Transverse colon (tissue), 4 donors: ENCODE results near the gene CNTNAP2. TPM values are rescaled to one million over a fixed set of nuclear protein-coding genes. Genes with fewer than 3 reads are reported as not detected.

ENCODE experiments used
- DNase-seq: peaks from one replicate; pipeline ENCODE4 v3.0.0-alpha.2; 2019
- H3K27ac ChIP-seq, 4 donors: fragments of 200-600 bp; sonication (generic); 2 replicates each; pipeline ENCODE4 v1.5.1; 2016 to 2018; ENCODE audit warnings: inconsistent platforms in 4 of 4
- H3K27me3 ChIP-seq: fragments of 200-600 bp; sonication (generic); 2 replicates; pipeline ENCODE4 v1.5.1; 2017; ENCODE audit warnings: inconsistent platforms
- H3K36me3 ChIP-seq, 4 donors: fragments of 200-600 bp; sonication (generic); 2 replicates each; pipeline ENCODE4 v1.5.1; 2017 to 2019; ENCODE audit warnings: inconsistent platforms in 4 of 4
- H3K4me1 ChIP-seq, 4 donors: fragments of 200-600 bp; sonication (generic); 2 replicates each; pipeline ENCODE4 v1.5.1; 2017 to 2020; ENCODE audit warnings: inconsistent platforms in 4 of 4
- H3K4me3 ChIP-seq, 4 donors: fragments of 200-600 bp; sonication (generic); 1 replicate in 1 of 4; 2 replicates in 3 of 4; pipeline versions ENCODE4 v1.5.1 to v1.6.1; 2017 to 2019; ENCODE audit warnings: inconsistent platforms in 4 of 4
- H3K9me3 ChIP-seq, 2 donors: fragments of 200-600 bp; sonication (generic); 2 replicates each; pipeline ENCODE4 v1.5.1; 2017 to 2019; ENCODE audit warnings: inconsistent platforms in 2 of 2
- EP300 ChIP-seq: sonication (generic); formaldehyde crosslinking; IDR thresholded peaks from one replicate; pipeline ENCODE4 v1.6.1; 2017; ENCODE audit warnings: antibody characterized with exemption, low read depth
- POLR2A ChIP-seq: fragments of 450-650 bp; IDR thresholded peaks from one replicate; pipeline ENCODE4 v1.6.1; 2016; ENCODE audit warnings: antibody characterized with exemption, mild to moderate bottlenecking, moderate library complexity
- POLR2AphosphoS5 ChIP-seq, 3 donors: sonication (generic); formaldehyde crosslinking; IDR thresholded peaks; one replicate each; pipeline ENCODE4 v1.6.1; 2016; ENCODE audit warnings: antibody characterized with exemption in 3 of 3
- WGBS, 2 donors: methylation state at CpG; one replicate each; pipeline ENCODE4 v1.1.5; 2018; ENCODE audit warnings: low coverage in 1 of 2; 5-methylcytosine and 5-hydroxymethylcytosine counted together
- in situ Hi-C, 4 donors: fragments of 200-750 bp; cut with MboI; loops; one replicate each; pipeline versions ENCODE4 v1.15.0 to v1.15.1; 2017; ENCODE audit warnings: low sequenced_read_pairs in 3 of 4, low pct_ligation_motif_present in 1 of 4, low pct_unique_long_range_greater_than_20kb in 1 of 4
- intact Hi-C: fragments of 100-400 bp; cut with DNase I; formaldehyde crosslinking; loops from one replicate; pipeline ENCODE4 v1.15.1; 2023; ENCODE audit warnings: low total_unique reads
- total RNA-seq, 4 donors: library from RNA; depleted of rRNA; stranded (reverse); fragments of >200 nt; gene quantifications; one replicate each; pipeline ENCODE4 v1.1.0, GENCODE V29; 2016
- TF ChIP-seq, protein P1 (sequence below), 5 experiments: fragments of 200-600 bp in 3 of 5; fragments of 450-650 bp in 2 of 5; sonication (generic) in 3 of 5; IDR thresholded peaks; 1 replicate in 2 of 5; 2 replicates in 3 of 5; pipeline ENCODE4 v1.5.1; 2016 to 2017; ENCODE audit warnings: antibody characterized with exemption in 5 of 5, inconsistent platforms in 3 of 5, mild to moderate bottlenecking in 2 of 5, moderate library complexity in 1 of 5

Gene CNTNAP2
- total RNA-seq, 4 donors from 2014 or later, result 0.60 to 2.9 (median 2.4) TPM

DNA sequence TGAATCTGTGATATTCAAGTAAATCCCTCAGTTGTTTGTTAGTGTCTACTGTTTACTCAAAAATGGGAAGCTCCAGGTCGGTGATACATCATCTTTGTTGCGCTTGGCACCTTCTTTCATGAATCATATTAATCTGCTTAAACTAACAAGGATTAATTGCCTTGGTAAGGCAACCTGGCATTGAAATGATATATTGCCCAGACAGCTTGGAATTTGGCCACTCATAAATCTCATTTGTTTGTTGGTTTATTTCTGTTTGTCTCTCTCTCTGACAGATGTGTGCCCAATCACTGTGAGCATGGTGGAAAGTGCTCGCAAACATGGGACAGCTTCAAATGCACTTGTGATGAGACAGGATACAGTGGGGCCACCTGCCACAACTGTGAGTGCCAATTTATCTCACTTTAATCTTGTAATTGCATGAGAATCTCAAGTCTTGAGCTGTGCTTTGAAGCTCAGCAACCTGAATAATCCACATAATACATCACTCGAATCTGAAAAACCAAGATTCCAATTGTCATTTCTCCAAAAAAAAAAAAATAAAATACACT, 1369.1 kb downstream of the CNTNAP2 start:
- intact Hi-C loops (no loop called here), in situ Hi-C loops (no loop called here)
- Histone ChIP-seq H3K4me3 (no peak overlapping the region), H3K27ac (no peak overlapping the region), H3K9me3 (no peaks in the 10 kb centered on the region), H3K36me3 (no peaks in the 10 kb centered on the region), H3K4me1 (no peaks in the 10 kb centered on the region), H3K27me3 (no peaks in the 10 kb centered on the region)
- 57 to 79% methylated on average over 3 to 4 of the region's 4 CpGs for WGBS, 2 donors
- TF ChIP-seq POLR2A, result no peak
- TF ChIP-seq, protein P1, sequence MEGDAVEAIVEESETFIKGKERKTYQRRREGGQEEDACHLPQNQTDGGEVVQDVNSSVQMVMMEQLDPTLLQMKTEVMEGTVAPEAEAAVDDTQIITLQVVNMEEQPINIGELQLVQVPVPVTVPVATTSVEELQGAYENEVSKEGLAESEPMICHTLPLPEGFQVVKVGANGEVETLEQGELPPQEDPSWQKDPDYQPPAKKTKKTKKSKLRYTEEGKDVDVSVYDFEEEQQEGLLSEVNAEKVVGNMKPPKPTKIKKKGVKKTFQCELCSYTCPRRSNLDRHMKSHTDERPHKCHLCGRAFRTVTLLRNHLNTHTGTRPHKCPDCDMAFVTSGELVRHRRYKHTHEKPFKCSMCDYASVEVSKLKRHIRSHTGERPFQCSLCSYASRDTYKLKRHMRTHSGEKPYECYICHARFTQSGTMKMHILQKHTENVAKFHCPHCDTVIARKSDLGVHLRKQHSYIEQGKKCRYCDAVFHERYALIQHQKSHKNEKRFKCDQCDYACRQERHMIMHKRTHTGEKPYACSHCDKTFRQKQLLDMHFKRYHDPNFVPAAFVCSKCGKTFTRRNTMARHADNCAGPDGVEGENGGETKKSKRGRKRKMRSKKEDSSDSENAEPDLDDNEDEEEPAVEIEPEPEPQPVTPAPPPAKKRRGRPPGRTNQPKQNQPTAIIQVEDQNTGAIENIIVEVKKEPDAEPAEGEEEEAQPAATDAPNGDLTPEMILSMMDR (IDR thresholded peaks at IDR 0.05), result no peak
- TF ChIP-seq POLR2AphosphoS5 (IDR thresholded peaks at IDR 0.05), result no peak
- no peak for TF ChIP-seq EP300
- no peak for DNase-seq

DNA sequence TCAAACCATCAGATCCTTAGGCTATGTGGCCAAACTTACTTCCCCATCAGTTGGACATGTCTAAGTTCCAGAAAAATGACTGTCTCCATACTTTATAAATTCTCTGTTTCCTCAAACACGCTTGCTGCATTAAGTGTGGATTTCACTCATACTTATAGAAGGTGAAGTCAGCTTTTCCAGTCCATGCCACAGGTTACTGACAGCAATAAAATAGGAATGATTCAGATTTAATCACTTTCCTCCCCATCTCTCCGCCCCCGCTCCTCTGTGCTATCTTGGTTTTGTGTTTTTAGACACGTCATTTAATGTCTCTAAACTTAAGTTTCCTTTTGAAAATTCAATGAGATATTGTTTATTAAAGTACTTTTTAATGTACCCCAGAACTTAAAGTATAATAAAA, 1376.0 kb downstream of the CNTNAP2 start:
- WGBS, 2 donors, result 85 to 88% methylated on average over 4 of the region's 4 CpGs
- in situ Hi-C loops (no loop called here), intact Hi-C loops (no loop called here)
- no peak for DNase-seq
- Histone ChIP-seq H3K4me3 (no peak overlapping the region), H3K27me3 (no peaks in the 10 kb centered on the region), H3K27ac (no peak overlapping the region), H3K9me3 (no peaks in the 10 kb centered on the region), H3K36me3 (no peaks in the 10 kb centered on the region), H3K4me1 (no peaks in the 10 kb centered on the region)
- TF ChIP-seq, protein P1 (IDR thresholded peaks at IDR 0.05), result no peak
- TF ChIP-seq EP300 (no peak), POLR2A (no peak), POLR2AphosphoS5 (IDR thresholded peaks at IDR 0.05) (no peak)

DNA sequence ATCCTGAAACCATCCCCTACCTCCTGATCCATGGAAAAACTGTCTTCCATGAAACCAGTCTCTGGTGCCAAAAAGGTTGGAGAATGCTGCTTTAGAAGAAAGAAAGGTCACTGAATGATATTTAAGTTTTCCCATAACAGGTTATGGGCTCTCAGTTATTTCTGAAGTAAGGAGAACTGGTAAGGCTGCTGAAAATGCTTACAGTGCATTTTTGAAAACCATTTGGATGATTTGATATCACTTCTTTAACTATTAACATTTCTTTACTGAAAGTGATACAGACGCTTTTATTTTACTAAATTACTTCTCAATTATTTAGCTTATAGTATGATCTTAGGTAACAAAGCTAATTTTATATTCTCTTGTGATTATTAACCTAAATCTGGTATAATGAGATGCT, 1379.6 kb downstream of the CNTNAP2 start:
- TF ChIP-seq EP300, result no peak
- TF ChIP-seq POLR2A, result no peak
- TF ChIP-seq POLR2AphosphoS5 (IDR thresholded peaks at IDR 0.05), result no peak
- TF ChIP-seq, protein P1 (IDR thresholded peaks at IDR 0.05), result no peak
- no peak for DNase-seq
- no peaks in the 10 kb centered on the region for H3K4me1 ChIP-seq
- no peaks in the 10 kb centered on the region for H3K36me3 ChIP-seq
- no peaks in the 10 kb centered on the region for H3K9me3 ChIP-seq
- no peaks in the 10 kb centered on the region for H3K27me3 ChIP-seq
- 67 to 90% methylated on average over 1 of the region's 1 CpG for WGBS, 2 donors
- intact Hi-C loops (no loop called here), in situ Hi-C loops (no loop called here)
- no peak overlapping the region for H3K4me3 ChIP-seq
- no peak overlapping the region for H3K27ac ChIP-seq

- 3 to 60% methylated on average over 1 of the region's 1 CpG for WGBS, 2 donors
- no peak for DNase-seq
- TF ChIP-seq EP300, result no peak
- TF ChIP-seq, protein P1 (IDR thresholded peaks at IDR 0.05), result no peak
- TF ChIP-seq POLR2AphosphoS5 (IDR thresholded peaks at IDR 0.05), result no peak
- no peak for TF ChIP-seq POLR2A
- H3K9me3 ChIP-seq, result no peaks in the 10 kb centered on the region
- H3K27me3 ChIP-seq, result no peaks in the 10 kb centered on the region
- no peak overlapping the region for H3K27ac ChIP-seq
- H3K4me1 ChIP-seq, result no peaks in the 10 kb centered on the region
- in situ Hi-C loops, result no loop called here
- H3K4me3 ChIP-seq, result no peak overlapping the region
- intact Hi-C loops, result no loop called here
- H3K36me3 ChIP-seq, result no peaks in the 10 kb centered on the region
Measured at GRCh38 chr7:147497246-147497645, 1380.6 kb downstream of the CNTNAP2 start.
